Measurements from ENCODE around the gene ACBD3. TPM values are rescaled to one million over a fixed set of nuclear protein-coding genes. Genes with fewer than 3 reads are reported as not detected.

The ACBD3 gene
- polyA plus RNA-seq, 3 donors, result 12.2 to 27.3 (median 17.9) TPM

GRCh38 chr1:226154593-226154992 is 31.9 kb downstream of the ACBD3 start:
- 88 to 93% (median 89%) methylated on average over 1 of the region's 1 CpG for WGBS, 3 donors
- H3K27ac ChIP-seq (ENCODE audit: low read depth, low read length), result no peak overlapping the region

GRCh38 chr1:226149806-226150205 is 36.7 kb downstream of the ACBD3 start:
- 75 to 94% (median 93%) methylated on average over 4 of the region's 4 CpGs for WGBS, 3 donors
- no peak overlapping the region for H3K27ac ChIP-seq (ENCODE audit: low read depth, low read length)

- no peak overlapping the region for H3K27ac ChIP-seq (ENCODE audit: low read depth, low read length)
These were observed 38.4 kb downstream of the ACBD3 start for GRCh38 chr1:226148121-226148648.

- no peak overlapping the region for H3K27ac ChIP-seq (ENCODE audit: low read depth, low read length)
- 79 to 90% (median 86%) methylated on average over 5 of the region's 5 CpGs for WGBS, 3 donors
These were observed 42.5 kb downstream of the ACBD3 start for GRCh38 chr1:226144045-226144444.

- H3K27ac ChIP-seq (ENCODE audit: low read depth, low read length), result no peak overlapping the region
- 49 to 59% (median 52%) methylated on average over 14 of the region's 14 CpGs for WGBS, 3 donors
These were observed 50.8 kb downstream of the ACBD3 start for GRCh38 chr1:226135709-226136108.

GRCh38 chr1:226135059-226135651 is 51.4 kb downstream of the ACBD3 start:
- 21 to 58% (median 46%) methylated on average over 21 of the region's 21 CpGs for WGBS, 3 donors
- H3K27ac ChIP-seq (ENCODE audit: low read depth, low read length), result no peak overlapping the region

- 42 to 67% (median 65%) methylated on average over 16 of the region's 16 CpGs for WGBS, 3 donors
- no peak overlapping the region for H3K27ac ChIP-seq (ENCODE audit: low read depth, low read length)
These were observed 52.1 kb downstream of the ACBD3 start for GRCh38 chr1:226134170-226135058.

- no peak overlapping the region for H3K27ac ChIP-seq (ENCODE audit: low read depth, low read length)
- 88 to 91% (median 88%) methylated on average over 6 of the region's 6 CpGs for WGBS, 3 donors
These were observed 52.9 kb downstream of the ACBD3 start for GRCh38 chr1:226133504-226134123.

- no peak overlapping the region for H3K27ac ChIP-seq (ENCODE audit: low read depth, low read length)
- 50 to 73% (median 67%) methylated on average over 17 of the region's 17 CpGs for WGBS, 3 donors
These were observed 53.6 kb downstream of the ACBD3 start for GRCh38 chr1:226132728-226133503.

GRCh38 chr1:226131639-226132038 is 54.9 kb downstream of the ACBD3 start:
- WGBS, 3 donors, result 95 to 99% (median 97%) methylated on average over 5 of the region's 5 CpGs
- H3K27ac ChIP-seq (ENCODE audit: low read depth, low read length), result no peak overlapping the region

GRCh38 chr1:226129230-226129629 is 57.3 kb downstream of the ACBD3 start:
- 94 to 100% (median 100%) methylated on average over 2 of the region's 2 CpGs for WGBS, 3 donors
- H3K27ac ChIP-seq (ENCODE audit: low read depth, low read length), result no peak overlapping the region

- no peak overlapping the region for H3K27ac ChIP-seq (ENCODE audit: low read depth, low read length)
These were observed 58.0 kb downstream of the ACBD3 start for GRCh38 chr1:226128487-226129075.

GRCh38 chr1:226126824-226127569 is 59.5 kb downstream of the ACBD3 start:
- 50 to 73% (median 69%) methylated on average over 31 of the region's 31 CpGs for WGBS, 3 donors
- H3K27ac ChIP-seq (ENCODE audit: low read depth, low read length), result no peak overlapping the region

More at GRCh38 chr1:226128487-226129075, 58.0 kb downstream of the ACBD3 start:
- 84 to 86% (median 84%) methylated on average over 8 of the region's 8 CpGs for WGBS, 3 donors

- WGBS, 3 donors, result 93 to 99% (median 99%) methylated on average over 6 to 10 of the region's 10 CpGs
- no peak overlapping the region for H3K27ac ChIP-seq (ENCODE audit: low read depth, low read length)
These were observed 60.7 kb downstream of the ACBD3 start for GRCh38 chr1:226125831-226126230.

- no peak overlapping the region for H3K27ac ChIP-seq (ENCODE audit: low read depth, low read length)
- WGBS, 3 donors, result 2 to 4% (median 3%) methylated on average over 12 of the region's 12 CpGs
These were observed 61.4 kb downstream of the ACBD3 start for GRCh38 chr1:226125097-226125630.

GRCh38 chr1:226123591-226124471 is 62.7 kb downstream of the ACBD3 start:
- H3K27ac ChIP-seq (ENCODE audit: low read depth, low read length), result no peak overlapping the region
- WGBS, 3 donors, result 82 to 92% (median 89%) methylated on average over 14 of the region's 14 CpGs
